Caco-2 (cell line): ENCODE data around the gene CYP4V2. TPM values are rescaled to one million over a fixed set of nuclear protein-coding genes. Genes with fewer than 3 reads are reported as not detected.

Experiments used
- BruUV-seq: library from RNA; stranded (reverse); fragments of 400-500 nt; replicated peaks from 2 replicates; lab custom pipeline; 2021; lab: Mats Ljungman, UMichigan
- CTCF ChIA-PET: fragments of 300-600 bp; sonication (Branson Sonifier 250); formaldehyde crosslinking; loops from one replicate; lab custom pipeline; 2022; ENCODE audit warnings: antibody characterized with exemption; lab: Charles Lee
- POLR2A ChIA-PET: fragments of 300-600 bp; sonication (Branson Sonifier 250); formaldehyde crosslinking; loops from one replicate; lab custom pipeline; 2022; ENCODE audit warnings: antibody characterized with exemption; lab: Charles Lee
- DNase-seq, 2 experiments: peaks; one replicate each; pipeline versions ENCODE4 v3.0.0 to v3.0.0-alpha.2; 2020 to 2022
- H3K27me3 ChIP-seq: replicated peaks from 2 replicates; pipeline ENCODE4 v1.6.0; 2011; ENCODE audit warnings: low read length; ENCODE audit not compliant: control insufficient read depth, insufficient read depth
- H3K36me3 ChIP-seq: 2 replicates; pipeline ENCODE4 v1.5.1; 2011; ENCODE audit warnings: low read length; ENCODE audit not compliant: control insufficient read depth, insufficient read depth
- H3K4me1 ChIP-seq: fragments of 250-450 bp; sonication (Bioruptor Pico); 2 replicates; pipeline ENCODE4 v1.5.1; 2020; ENCODE audit warnings: mild to moderate bottlenecking
- H3K4me3 ChIP-seq: 2 replicates; pipeline ENCODE4 v1.5.1; 2011; ENCODE audit warnings: low read depth, mild to moderate bottlenecking, control low read depth, low read length
- H3K9me3 ChIP-seq: fragments of 250-450 bp; sonication (Bioruptor Pico); 2 replicates; pipeline ENCODE4 v1.5.1; 2020; ENCODE audit warnings: mild to moderate bottlenecking, moderate library complexity
- H3K27ac Mint-ChIP-seq: one replicate; pipeline ENCODE4 v1.8.0; 2022; ENCODE audit warnings: mixed read lengths; ENCODE audit not compliant: unreplicated experiment
- H3K27me3 Mint-ChIP-seq: one replicate; pipeline ENCODE4 v1.8.0; 2022; ENCODE audit warnings: mixed read lengths; ENCODE audit not compliant: insufficient read depth, unreplicated experiment
- H3K36me3 Mint-ChIP-seq: one replicate; pipeline ENCODE4 v1.8.0; 2022; ENCODE audit warnings: mild to moderate bottlenecking, mixed read lengths; ENCODE audit not compliant: insufficient read depth, unreplicated experiment
- H3K4me1 Mint-ChIP-seq: one replicate; pipeline ENCODE4 v1.8.0; 2022; ENCODE audit warnings: low read depth, mixed read lengths; ENCODE audit not compliant: unreplicated experiment
- H3K4me3 Mint-ChIP-seq: one replicate; pipeline ENCODE4 v1.8.0; 2022; ENCODE audit warnings: mild to moderate bottlenecking, moderate library complexity, mixed read lengths; ENCODE audit not compliant: unreplicated experiment
- H3K9me3 Mint-ChIP-seq: one replicate; pipeline ENCODE4 v1.8.0; 2022; ENCODE audit warnings: mixed read lengths; ENCODE audit not compliant: unreplicated experiment
- CTCF ChIP-seq, 2 experiments: fragments of 200-600 bp in 1 of 2; IDR thresholded peaks; 1 replicate in 1 of 2; 2 replicates in 1 of 2; pipeline versions ENCODE4 v1.5.1 to v1.8.0; 2011 to 2022; ENCODE audit warnings: antibody characterized with exemption in 1 of 2, control low read depth in 1 of 2, inconsistent platforms in 1 of 2, low read depth in 1 of 2, low read length in 1 of 2, mild to moderate bottlenecking in 1 of 2, moderate library complexity in 1 of 2; ENCODE audit not compliant: insufficient read depth in 1 of 2, severe bottlenecking in 1 of 2, unreplicated experiment in 1 of 2
- intact Hi-C: fragments of 100-400 bp; cut with micrococcal nuclease; formaldehyde crosslinking; loops from one replicate; pipeline ENCODE4 v1.10.0; 2022; ENCODE audit not compliant: unreplicated experiment
- total RNA-seq: library from RNA; stranded (reverse); gene quantifications from 2 replicates; pipeline ENCODE4 v1.2.3, GENCODE V29; 2022

Gene CYP4V2
- total RNA-seq, 1 experiment from 2014 or later = 2.1 TPM

DNA sequence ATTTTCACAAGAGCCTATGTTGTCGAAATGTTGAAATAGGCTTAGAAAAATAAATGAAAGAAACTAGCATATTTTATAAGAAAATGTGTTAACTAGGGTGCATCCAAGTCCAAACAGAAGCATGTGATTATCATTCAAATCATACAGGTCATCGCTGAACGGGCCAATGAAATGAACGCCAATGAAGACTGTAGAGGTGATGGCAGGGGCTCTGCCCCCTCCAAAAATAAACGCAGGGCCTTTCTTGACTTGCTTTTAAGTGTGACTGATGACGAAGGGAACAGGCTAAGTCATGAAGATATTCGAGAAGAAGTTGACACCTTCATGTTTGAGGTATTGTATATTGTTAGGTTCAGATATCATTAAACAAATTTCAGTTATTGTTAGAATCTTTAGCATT is 9.6 kb downstream of the CYP4V2 start:
- H3K27me3 ChIP-seq = no peaks in the 10 kb centered on the region
- H3K9me3 Mint-ChIP-seq = no peaks in the 10 kb centered on the region
- H3K36me3 ChIP-seq = no peaks in the 10 kb centered on the region
- CTCF ChIA-PET = interaction anchor here (1.3 kb wide), 1 partner anchor 133 kb away, joined by 9 read pairs; the partner anchor contains the start of gene TLR3
- no peak overlapping the region for H3K4me3 ChIP-seq
- intact Hi-C loops = loop anchor here (1.0 kb wide), 2 partner anchors 11 to 133 kb away; no protein-coding TSS in a partner anchor
- no peak for TF ChIP-seq CTCF (IDR thresholded peaks at IDR 0.05; ENCODE audit: insufficient read depth in 1 of 2, low read depth in 1 of 2, low read length in 1 of 2, severe bottlenecking in 1 of 2, unreplicated experiment in 1 of 2)
- H3K4me1 ChIP-seq = no peaks in the 10 kb centered on the region; the same call in 1 of the 2 replicates
- H3K4me3 Mint-ChIP-seq = no peak overlapping the region
- H3K4me1 Mint-ChIP-seq = peaks cover 16% of the 10 kb centered on the region
- H3K36me3 Mint-ChIP-seq = peaks cover 12% of the 10 kb centered on the region
- POLR2A ChIA-PET = no interaction called here
- no TSS peak for BruUV-seq
- no peak for DNase-seq
- no peaks in the 10 kb centered on the region for H3K9me3 ChIP-seq
- peaks cover 9% of the 10 kb centered on the region for H3K27me3 Mint-ChIP-seq
- H3K27ac Mint-ChIP-seq = no peak overlapping the region

GRCh38 chr4:186201535-186202230 is 10.3 kb downstream of the CYP4V2 start:
- Histone ChIP-seq H3K4me3 (no peak overlapping the region), H3K36me3 (no peaks in the 10 kb centered on the region), H3K4me1 (no peaks in the 10 kb centered on the region; the same call in 1 of the 2 replicates), H3K9me3 (no peaks in the 10 kb centered on the region), H3K27me3 (no peaks in the 10 kb centered on the region)
- ChIA-PET CTCF (interaction anchor here (1.0 to 1.3 kb wide), 3 partner anchors 64 to 134 kb away, joined by 3 to 9 read pairs (median 3); partner anchors contain the start of gene TLR3), POLR2A (no interaction called here)
- Mint-ChIP-seq H3K9me3 (no peaks in the 10 kb centered on the region), H3K27ac (no peak overlapping the region), H3K36me3 (peaks cover 12% of the 10 kb centered on the region), H3K4me1 (peaks cover 18% of the 10 kb centered on the region), H3K27me3 (peaks cover 5% of the 10 kb centered on the region), H3K4me3 (no peak overlapping the region)
- TF ChIP-seq CTCF (IDR thresholded peaks at IDR 0.05; ENCODE audit: insufficient read depth in 1 of 2, low read depth in 1 of 2, low read length in 1 of 2, severe bottlenecking in 1 of 2, unreplicated experiment in 1 of 2) = peak; percentile 77 to 86
- peak; percentile 68 to 71 for DNase-seq
- intact Hi-C loops = loop anchor here (1.0 kb wide), 2 partner anchors 11 to 133 kb away; no protein-coding TSS in a partner anchor
- BruUV-seq = no TSS peak

DNA sequence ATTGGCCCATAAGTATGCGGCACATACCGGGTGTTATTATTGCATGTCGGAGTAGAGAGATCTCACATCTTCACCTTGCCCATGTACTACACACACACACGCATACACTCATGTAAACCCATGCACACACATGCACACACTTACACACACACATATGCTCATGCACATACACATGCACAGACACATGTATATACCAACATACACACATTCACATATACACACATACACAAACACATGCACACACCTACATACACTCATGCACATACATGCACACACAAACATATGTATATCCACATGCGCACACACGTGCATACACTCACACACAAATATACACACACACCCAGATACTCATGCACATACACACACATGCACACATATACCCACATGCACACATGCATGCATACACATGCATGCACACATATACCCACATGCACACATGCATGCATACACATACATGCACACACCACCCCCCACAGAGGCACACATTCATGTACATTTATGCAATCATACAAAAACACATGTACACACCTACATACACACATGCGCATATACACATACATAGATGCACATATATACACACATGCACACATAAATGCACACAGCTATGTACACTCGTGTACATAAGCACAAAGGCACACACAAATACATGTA is 11.2 kb downstream of the CYP4V2 start:
- H3K9me3 Mint-ChIP-seq = no peaks in the 10 kb centered on the region
- Histone ChIP-seq H3K4me3 (no peak overlapping the region), H3K9me3 (no peaks in the 10 kb centered on the region), H3K36me3 (no peaks in the 10 kb centered on the region), H3K4me1 (no peaks in the 10 kb centered on the region; the same call in 1 of the 2 replicates), H3K27me3 (no peaks in the 10 kb centered on the region)
- no peak overlapping the region for H3K4me3 Mint-ChIP-seq
- H3K27me3 Mint-ChIP-seq = no peaks in the 10 kb centered on the region
- no TSS peak for BruUV-seq
- intact Hi-C loops = no loop called here
- peaks cover 12% of the 10 kb centered on the region for H3K36me3 Mint-ChIP-seq
- POLR2A ChIA-PET = no interaction called here
- CTCF ChIA-PET = interaction anchor here (1.0 to 1.3 kb wide), 3 partner anchors 65 to 134 kb away, joined by 3 to 9 read pairs (median 3); partner anchors contain the start of gene TLR3
- no peak for TF ChIP-seq CTCF (IDR thresholded peaks at IDR 0.05; ENCODE audit: insufficient read depth in 1 of 2, low read depth in 1 of 2, low read length in 1 of 2, severe bottlenecking in 1 of 2, unreplicated experiment in 1 of 2)
- DNase-seq = no peak
- no peak overlapping the region for H3K27ac Mint-ChIP-seq
- peaks cover 18% of the 10 kb centered on the region for H3K4me1 Mint-ChIP-seq
